Uterus (tissue), 2 donors: ENCODE results near the gene MAPT.

Source experiments
- POLR2A ChIP-seq, 2 donors: fragments of 450-650 bp; IDR thresholded peaks; one replicate each; pipeline ENCODE4 v1.6.1; 2016; ENCODE audit warnings: antibody characterized with exemption in 2 of 2, mild to moderate bottlenecking in 1 of 2, moderate library complexity in 1 of 2
- TF ChIP-seq, protein P1 (sequence below), 4 experiments: fragments of 200-600 bp in 2 of 4; fragments of 450-650 bp in 2 of 4; sonication (generic) in 2 of 4; IDR thresholded peaks; one replicate each; pipeline ENCODE4 v1.5.1; 2016 to 2019; ENCODE audit warnings: antibody characterized with exemption in 4 of 4, mild to moderate bottlenecking in 2 of 4, moderate library complexity in 1 of 4

DNA sequence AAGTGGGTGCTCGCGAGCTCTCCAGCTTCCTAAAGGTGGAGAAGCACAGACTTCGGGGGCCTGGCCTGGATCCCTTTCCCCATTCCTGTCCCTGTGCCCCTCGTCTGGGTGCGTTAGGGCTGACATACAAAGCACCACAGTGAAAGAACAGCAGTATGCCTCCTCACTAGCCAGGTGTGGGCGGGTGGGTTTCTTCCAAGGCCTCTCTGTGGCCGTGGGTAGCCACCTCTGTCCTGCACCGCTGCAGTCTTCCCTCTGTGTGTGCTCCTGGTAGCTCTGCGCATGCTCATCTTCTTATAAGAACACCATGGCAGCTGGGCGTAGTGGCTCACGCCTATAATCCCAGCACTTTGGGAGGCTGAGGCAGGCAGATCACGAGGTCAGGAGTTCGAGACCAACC lies 102.8 kb downstream of the MAPT start:
- TF ChIP-seq, protein P1, sequence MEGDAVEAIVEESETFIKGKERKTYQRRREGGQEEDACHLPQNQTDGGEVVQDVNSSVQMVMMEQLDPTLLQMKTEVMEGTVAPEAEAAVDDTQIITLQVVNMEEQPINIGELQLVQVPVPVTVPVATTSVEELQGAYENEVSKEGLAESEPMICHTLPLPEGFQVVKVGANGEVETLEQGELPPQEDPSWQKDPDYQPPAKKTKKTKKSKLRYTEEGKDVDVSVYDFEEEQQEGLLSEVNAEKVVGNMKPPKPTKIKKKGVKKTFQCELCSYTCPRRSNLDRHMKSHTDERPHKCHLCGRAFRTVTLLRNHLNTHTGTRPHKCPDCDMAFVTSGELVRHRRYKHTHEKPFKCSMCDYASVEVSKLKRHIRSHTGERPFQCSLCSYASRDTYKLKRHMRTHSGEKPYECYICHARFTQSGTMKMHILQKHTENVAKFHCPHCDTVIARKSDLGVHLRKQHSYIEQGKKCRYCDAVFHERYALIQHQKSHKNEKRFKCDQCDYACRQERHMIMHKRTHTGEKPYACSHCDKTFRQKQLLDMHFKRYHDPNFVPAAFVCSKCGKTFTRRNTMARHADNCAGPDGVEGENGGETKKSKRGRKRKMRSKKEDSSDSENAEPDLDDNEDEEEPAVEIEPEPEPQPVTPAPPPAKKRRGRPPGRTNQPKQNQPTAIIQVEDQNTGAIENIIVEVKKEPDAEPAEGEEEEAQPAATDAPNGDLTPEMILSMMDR (IDR thresholded peaks at IDR 0.05), result no peak
- TF ChIP-seq POLR2A (IDR thresholded peaks at IDR 0.05), result no peak
